A549 (cell line): ENCODE data around the gene CD7. TPM values are rescaled to one million over a fixed set of nuclear protein-coding genes. Genes with fewer than 3 reads are reported as not detected.

Source experiments
- ATAC-seq, 2 experiments: fragments of 200-7000 bp in 1 of 2; fragments of >200 bp in 1 of 2; cut with Nextera tagmentation in 1 of 2; cut with Tn5 transposase in 1 of 2; 3 replicates each; pipeline versions ENCODE4 v1.8.0 to v1.9.1; 2018 to 2020; ENCODE audit warnings: mild to moderate bottlenecking in 1 of 2, moderate library complexity in 1 of 2
- CTCF ChIA-PET: fragments of 300-600 bp; sonication (Branson Sonifier 250); formaldehyde crosslinking; extraction: SDS; loops from one replicate; lab custom pipeline; 2021; ENCODE audit warnings: antibody characterized with exemption, inconsistent platforms; lab: Yijun Ruan, JAX
- POLR2A ChIA-PET: fragments of 350-600 bp; formaldehyde crosslinking; extraction: SDS; loops from one replicate; lab custom pipeline; 2021; ENCODE audit warnings: antibody characterized with exemption, inconsistent platforms; lab: Yijun Ruan, JAX
- DNase-seq, 2 experiments: peaks; one replicate each; pipeline versions ENCODE4 v3.0.0 to v3.0.0-alpha.2; 2011 to 2016; ENCODE audit warnings: low read depth in 1 of 2, low spot score in 1 of 2
- FAIRE-seq: peaks from 2 replicates; lab custom pipeline; 2011; peaks lifted over from hg19 to GRCh38; lab: Jason Lieb, UNC
- H3K27ac ChIP-seq, 2 experiments: fragments of >200 bp; sonication (Bioruptor Twin); formaldehyde crosslinking; 3 replicates each; pipeline ENCODE4 v1.5.1; 2016 to 2017
- H3K4me1 ChIP-seq: fragments of >200 bp; sonication (Bioruptor Twin); formaldehyde crosslinking; 3 replicates; pipeline ENCODE4 v1.6.1; 2016
- H3K4me2 ChIP-seq: fragments of >200 bp; sonication (Bioruptor Twin); formaldehyde crosslinking; 3 replicates; pipeline ENCODE4 v1.6.1; 2016
- H3K4me3 ChIP-seq: fragments of >200 bp; sonication (Bioruptor Twin); formaldehyde crosslinking; 3 replicates; pipeline ENCODE4 v1.5.1; 2016
- H3K9me3 ChIP-seq: fragments of >200 bp; sonication (Bioruptor Twin); formaldehyde crosslinking; 3 replicates; pipeline ENCODE4 v1.6.1; 2016
- BCL3 ChIP-seq: fragments of >200 bp; sonication (Bioruptor Twin); formaldehyde crosslinking; IDR thresholded peaks from 3 replicates; pipeline ENCODE4 v1.6.1; 2016
- CBX2 ChIP-seq: fragments of 200-600 bp; sonication (generic); IDR thresholded peaks from 2 replicates; pipeline ENCODE4 v1.6.1; 2016; ENCODE audit warnings: low read depth, mild to moderate bottlenecking, borderline replicate concordance
- CHD4 ChIP-seq: fragments of 200-600 bp; sonication (generic); IDR thresholded peaks from 2 replicates; pipeline ENCODE4 v1.6.1; 2016; ENCODE audit warnings: antibody characterized with exemption, mild to moderate bottlenecking, borderline replicate concordance
- CTCF ChIP-seq: fragments of >200 bp; sonication (Bioruptor Twin); formaldehyde crosslinking; IDR thresholded peaks from 3 replicates; pipeline ENCODE4 v1.5.1; 2016
- EHMT2 ChIP-seq: fragments of 200-600 bp; sonication (generic); IDR thresholded peaks from 2 replicates; pipeline ENCODE4 v1.6.1; 2016; ENCODE audit warnings: antibody characterized with exemption, low read depth, mild to moderate bottlenecking, moderate library complexity
- ELK1 ChIP-seq: fragments of 150-350 bp; IDR thresholded peaks from 2 replicates; pipeline ENCODE4 v1.6.1; 2014; ENCODE audit warnings: low read depth, mild to moderate bottlenecking, low read length
- EP300 ChIP-seq, 2 experiments: fragments of >200 bp; sonication (Bioruptor Twin); formaldehyde crosslinking; IDR thresholded peaks; 2 replicates in 1 of 2; 3 replicates in 1 of 2; pipeline ENCODE4 v1.6.1; 2016 to 2017
- ESRRA ChIP-seq: fragments of 150-350 bp; IDR thresholded peaks from 2 replicates; pipeline ENCODE4 v1.6.1; 2014; ENCODE audit warnings: mild to moderate bottlenecking, low read length, borderline replicate concordance
- HOXB5 ChIP-seq: fragments of 250-450 bp; sonication (Bioruptor Pico); IDR thresholded peaks from 2 replicates; pipeline ENCODE4 v1.5.0; 2020; ENCODE audit warnings: mild to moderate bottlenecking, moderate library complexity
- MAFK ChIP-seq: fragments of 450-650 bp; IDR thresholded peaks from 2 replicates; pipeline ENCODE4 v1.6.1; 2014; ENCODE audit not compliant: partially characterized antibody
- NPAS2 ChIP-seq: fragments of 250-450 bp; sonication (Bioruptor Pico); IDR thresholded peaks from 2 replicates; pipeline ENCODE4 v1.8.0; 2022; ENCODE audit warnings: mild to moderate bottlenecking, moderate library complexity, borderline replicate concordance
- PHF8 ChIP-seq: fragments of 200-600 bp; sonication (generic); IDR thresholded peaks from 2 replicates; pipeline ENCODE4 v1.6.1; 2016; ENCODE audit warnings: low read depth, mild to moderate bottlenecking, antibody characterized with exemption, moderate library complexity, borderline replicate concordance
- POLR2A ChIP-seq: IDR thresholded peaks from 2 replicates; pipeline ENCODE4 v1.6.1; 2012; ENCODE audit warnings: mild to moderate bottlenecking, low read length
- POLR2AphosphoS2 ChIP-seq: conservative IDR thresholded peaks from 2 replicates; pipeline ENCODE4 v1.6.1; 2012; ENCODE audit warnings: low read length, improper control_type of control experiment, inconsistent platforms
- RARB ChIP-seq: fragments of 250-450 bp; sonication (Bioruptor Pico); IDR thresholded peaks from 2 replicates; pipeline ENCODE4 v1.8.0; 2021; ENCODE audit warnings: mild to moderate bottlenecking, moderate library complexity
- REST ChIP-seq: fragments of 200-600 bp; sonication (generic); IDR thresholded peaks from 2 replicates; pipeline ENCODE4 v1.6.1; 2016; ENCODE audit warnings: antibody characterized with exemption, mild to moderate bottlenecking, moderate library complexity
- SMC3 ChIP-seq: fragments of >200 bp; sonication (Bioruptor Twin); formaldehyde crosslinking; IDR thresholded peaks from 3 replicates; pipeline ENCODE4 v1.6.1; 2018; ENCODE audit warnings: inconsistent platforms
- TP53 ChIP-seq: fragments of 250-450 bp; sonication (Bioruptor Pico); IDR thresholded peaks from 2 replicates; pipeline ENCODE4 v1.5.0; 2021; ENCODE audit warnings: mild to moderate bottlenecking, moderate library complexity
- ZFP36 ChIP-seq: fragments of 450-650 bp; IDR thresholded peaks from 2 replicates; pipeline ENCODE4 v1.6.1; 2014; ENCODE audit warnings: borderline replicate concordance; ENCODE audit not compliant: partially characterized antibody
- ZSCAN20 ChIP-seq: fragments of 250-450 bp; sonication (Bioruptor Pico); IDR thresholded peaks from 2 replicates; pipeline ENCODE4 v1.8.0; 2022; ENCODE audit warnings: mild to moderate bottlenecking, moderate library complexity
- WGBS: methylation state at CpG from one replicate; pipeline ENCODE4 v1.1.6; 2017; ENCODE audit errors: missing lambda C conversion rate; 5-methylcytosine and 5-hydroxymethylcytosine counted together
- polyA plus RNA-seq, 4 experiments: library from polyadenylated mRNA; depleted of rRNA in 3 of 4; stranded (reverse); fragments of >200 nt; fragmentation: RNase III in 1 of 4; extraction: RNeasy Plus Mini Kit Qiagen cat#74134 plus additional on column Dnase treatment in 1 of 4; gene quantifications; 2 replicates in 3 of 4; 3 replicates in 1 of 4; pipeline ENCODE4 v1.2.3, GENCODE V29; 2011 to 2017
- TF ChIP-seq, protein P1 (sequence below): fragments of 450-650 bp; IDR thresholded peaks from 2 replicates; pipeline ENCODE4 v1.6.1; 2014; ENCODE audit warnings: antibody characterized with exemption

Gene CD7
- polyA plus RNA-seq, 2 of the 4 experiments (the other 2 are of a cell fraction) = not detected

DNA sequence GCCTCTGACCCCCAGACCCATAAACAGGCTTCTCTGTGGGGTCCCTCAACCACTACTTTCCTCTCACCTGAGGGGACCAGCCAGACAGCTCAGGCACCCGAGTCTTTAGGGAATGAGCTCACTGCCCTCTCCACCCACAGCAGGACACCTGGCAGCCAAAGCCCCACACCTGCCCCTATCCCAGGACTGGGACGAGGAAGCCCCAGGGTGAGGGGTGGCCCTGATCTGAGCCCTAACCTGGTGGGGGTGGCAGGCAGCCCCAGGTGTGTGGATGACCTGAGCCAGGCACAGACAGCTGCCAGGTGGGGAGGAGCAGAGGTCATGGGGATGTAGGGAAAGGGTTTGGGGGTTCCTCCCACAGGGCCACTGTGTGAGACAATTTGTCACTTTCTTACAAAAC is 40.0 kb upstream of the CD7 start:
- no peak for ATAC-seq
- Histone ChIP-seq H3K27ac (no peak overlapping the region), H3K9me3 (no peaks in the 10 kb centered on the region)
- CTCF ChIA-PET = interaction anchor here (0.7 to 5.8 kb wide), 12 partner anchors 8 to 197 kb away, joined by 3 to 44 read pairs (median 4); no protein-coding TSS in a partner anchor
- TF ChIP-seq RARB (CRISPR knock-in tag) = no peak
- TF ChIP-seq, all 56 proteins: peak for 0
- no peak for FAIRE-seq
- 38% methylated on average over 1 of the region's 2 CpGs for WGBS
- Histone ChIP-seq H3K4me3 (no peak overlapping the region), H3K4me2 (no peak overlapping the region), H3K4me1 (peaks cover 18% of the 10 kb centered on the region)
- POLR2A ChIA-PET = interaction anchor here (0.5 kb wide), 1 partner anchor 53 kb away, joined by 4 read pairs; no protein-coding TSS in a partner anchor
- no peak for DNase-seq

GRCh38 chr17:82356845-82357355 is 39.5 kb upstream of the CD7 start:
- peaks cover 18% of the 10 kb centered on the region for H3K4me1 ChIP-seq
- DNase-seq (no peak), FAIRE-seq (no peak), ATAC-seq (peak; percentile 16 to 36; a peak in 4 of 6 replicates)
- no peak overlapping the region for H3K27ac ChIP-seq
- POLR2A ChIA-PET = no interaction called here
- H3K4me2 ChIP-seq = no peak overlapping the region
- no peak overlapping the region for H3K4me3 ChIP-seq
- H3K9me3 ChIP-seq = no peaks in the 10 kb centered on the region
- 77% methylated on average over 20 of the region's 20 CpGs for WGBS
- CTCF ChIA-PET = interaction anchor here (0.7 to 5.8 kb wide), 12 partner anchors 9 to 326 kb away, joined by 3 to 44 read pairs (median 4); no protein-coding TSS in a partner anchor
- TF ChIP-seq SMC3 = no peak
- TF ChIP-seq ZFP36 = no peak
- TF ChIP-seq CBX2 = no peak
- TF ChIP-seq ESRRA = no peak
- no peak for TF ChIP-seq CHD4
- TF ChIP-seq PHF8 = no peak
- TF ChIP-seq REST = no peak
- no peak for TF ChIP-seq BCL3
- no peak for TF ChIP-seq POLR2A
- no peak for TF ChIP-seq ELK1
- TF ChIP-seq, protein P1, sequence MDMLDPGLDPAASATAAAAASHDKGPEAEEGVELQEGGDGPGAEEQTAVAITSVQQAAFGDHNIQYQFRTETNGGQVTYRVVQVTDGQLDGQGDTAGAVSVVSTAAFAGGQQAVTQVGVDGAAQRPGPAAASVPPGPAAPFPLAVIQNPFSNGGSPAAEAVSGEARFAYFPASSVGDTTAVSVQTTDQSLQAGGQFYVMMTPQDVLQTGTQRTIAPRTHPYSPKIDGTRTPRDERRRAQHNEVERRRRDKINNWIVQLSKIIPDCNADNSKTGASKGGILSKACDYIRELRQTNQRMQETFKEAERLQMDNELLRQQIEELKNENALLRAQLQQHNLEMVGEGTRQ = no peak
- TF ChIP-seq EHMT2 = no peak
- TF ChIP-seq MAFK = no peak

GRCh38 chr17:82355770-82356427 is 38.5 kb upstream of the CD7 start:
- H3K27ac ChIP-seq = no peak overlapping the region
- DNase-seq = no peak
- ChIA-PET CTCF (interaction anchor here (0.9 to 5.8 kb wide), 10 partner anchors 10 to 325 kb away, joined by 3 to 44 read pairs (median 6); no protein-coding TSS in a partner anchor), POLR2A (no interaction called here)
- H3K4me1 ChIP-seq = peaks cover 18% of the 10 kb centered on the region
- no peak overlapping the region for H3K4me3 ChIP-seq
- no peak for FAIRE-seq
- WGBS = 74% methylated on average over 11 of the region's 11 CpGs
- no peak overlapping the region for H3K4me2 ChIP-seq
- no peak for ATAC-seq
- H3K9me3 ChIP-seq = no peaks in the 10 kb centered on the region
- no peak for TF ChIP-seq MAFK
- no peak for TF ChIP-seq POLR2AphosphoS2
- no peak for TF ChIP-seq HOXB5 (CRISPR knock-in tag)
- no peak for TF ChIP-seq ZSCAN20
- no peak for TF ChIP-seq CTCF
- TF ChIP-seq CBX2 = no peak
- no peak for TF ChIP-seq NPAS2
- no peak for TF ChIP-seq SMC3
- TF ChIP-seq EP300 (IDR thresholded peaks at IDR 0.05) = no peak
- no peak for TF ChIP-seq EHMT2
- TF ChIP-seq TP53 (CRISPR knock-in tag) = no peak
- TF ChIP-seq ELK1 = no peak
